B cell (primary cell): Measurements from ENCODE around the gene ERP44. TPM values are rescaled to one million over a fixed set of nuclear protein-coding genes. Genes with fewer than 3 reads are reported as not detected.

Source experiments
- ATAC-seq: fragments of 200-7000 bp; cut with Tn5 transposase; one replicate; pipeline ENCODE4 v1.10.0; 2021; ENCODE audit warnings: low read depth, mild to moderate bottlenecking, moderate number of reproducible peaks, moderate library complexity
- CTCF ChIA-PET: fragments of 350-600 bp; sonication (Branson Sonifier 250); formaldehyde crosslinking; loops from one replicate; lab custom pipeline; 2021; ENCODE audit warnings: antibody characterized with exemption, inconsistent platforms; lab: Charles Lee
- POLR2A ChIA-PET: fragments of 350-600 bp; sonication (Branson Sonifier 250); formaldehyde crosslinking; loops from one replicate; lab custom pipeline; 2021; ENCODE audit warnings: antibody characterized with exemption; lab: Charles Lee
- DNase-seq: peaks from one replicate; pipeline ENCODE4 v3.0.0; 2013
- H2AFZ ChIP-seq: 2 replicates; pipeline ENCODE4 v1.6.1; 2012; ENCODE audit warnings: mild to moderate bottlenecking, low read depth, low read length; ENCODE audit not compliant: insufficient read depth, poor library complexity, severe bottlenecking
- H3K27ac ChIP-seq, 2 donors: 1 replicate in 1 of 2; 2 replicates in 1 of 2; pipeline ENCODE4 v1.5.1; 2012 to 2013; ENCODE audit warnings: low read length in 2 of 2, mild to moderate bottlenecking in 2 of 2, moderate library complexity in 1 of 2
- H3K27me3 ChIP-seq, 4 experiments: fragments of 200-600 bp in 1 of 4; sonication (generic) in 1 of 4; replicated peaks in 1 of 4; 1 replicate in 2 of 4; 2 replicates in 2 of 4; pipeline versions ENCODE4 v1.6.1 to v1.7.0; 2013 to 2016; ENCODE audit warnings: low read length in 3 of 4, mild to moderate bottlenecking in 2 of 4, mixed read lengths in 1 of 4, moderate library complexity in 1 of 4; ENCODE audit not compliant: insufficient read depth in 4 of 4, control insufficient read depth in 3 of 4; ENCODE audit errors: control extremely low read depth in 1 of 4
- H3K36me3 ChIP-seq, 2 experiments: replicated peaks in 1 of 2; 1 replicate in 1 of 2; 2 replicates in 1 of 2; pipeline versions ENCODE4 v1.6.1 to v1.7.1; 2013; ENCODE audit warnings: low read length in 1 of 2; ENCODE audit not compliant: insufficient read depth in 2 of 2, control insufficient read depth in 1 of 2; ENCODE audit errors: control extremely low read depth in 1 of 2, extremely low read depth in 1 of 2
- H3K4me1 ChIP-seq, 2 donors: fragments of 200-600 bp in 1 of 2; sonication (generic) in 1 of 2; 1 replicate in 1 of 2; 2 replicates in 1 of 2; pipeline versions ENCODE4 v1.5.1 to v1.6.1; 2013 to 2017; ENCODE audit warnings: low read length in 2 of 2; ENCODE audit not compliant: control insufficient read depth in 2 of 2, insufficient read depth in 2 of 2
- H3K4me2 ChIP-seq: replicated peaks from 2 replicates; pipeline ENCODE3; 2012; ENCODE audit warnings: mild to moderate bottlenecking, low read depth, low read length; ENCODE audit not compliant: poor library complexity, severe bottlenecking
- H3K4me3 ChIP-seq, 5 experiments: fragments of 200-600 bp in 1 of 5; sonication (generic) in 1 of 5; 1 replicate in 3 of 5; 2 replicates in 2 of 5; pipeline versions ENCODE4 v1.5.1 to v1.7.0; 2011 to 2016; ENCODE audit warnings: low read length in 4 of 5, mild to moderate bottlenecking in 4 of 5, low read depth in 2 of 5, control low read depth in 1 of 5, moderate library complexity in 1 of 5; ENCODE audit not compliant: insufficient read depth in 1 of 5; ENCODE audit errors: control extremely low read depth in 1 of 5, extremely low read depth in 1 of 5
- H3K79me2 ChIP-seq: fragments of 200-600 bp; sonication (generic); one replicate; pipeline ENCODE4 v1.6.0; 2016; ENCODE audit warnings: low read length; ENCODE audit not compliant: control insufficient read depth, insufficient read depth
- H3K9ac ChIP-seq: fragments of 200-600 bp; sonication (generic); 2 replicates; pipeline ENCODE4 v1.6.1; 2017; ENCODE audit warnings: mild to moderate bottlenecking, low read length, moderate library complexity
- H3K9me3 ChIP-seq, 3 donors: one replicate each; pipeline versions ENCODE4 v1.6.1 to v1.7.1; 2013; ENCODE audit warnings: low read length in 2 of 3; ENCODE audit not compliant: control insufficient read depth in 2 of 3, insufficient read depth in 1 of 3; ENCODE audit errors: control extremely low read depth in 1 of 3
- H4K20me1 ChIP-seq: 2 replicates; pipeline ENCODE4 v1.6.0; 2012; ENCODE audit warnings: mild to moderate bottlenecking, low read length; ENCODE audit not compliant: insufficient read depth, control insufficient read depth, poor library complexity, severe bottlenecking
- H3K27ac Mint-ChIP-seq: one replicate; pipeline ENCODE4 v1.8.0; 2021; ENCODE audit warnings: mixed read lengths
- H3K27me3 Mint-ChIP-seq: one replicate; pipeline ENCODE4 v1.8.0; 2021; ENCODE audit warnings: mixed read lengths
- H3K4me1 Mint-ChIP-seq: one replicate; pipeline ENCODE4 v1.8.0; 2021; ENCODE audit warnings: mixed read lengths
- H3K4me3 Mint-ChIP-seq: one replicate; pipeline ENCODE4 v1.8.0; 2021; ENCODE audit warnings: mixed read lengths
- H3K9me3 Mint-ChIP-seq: one replicate; pipeline ENCODE4 v1.8.0; 2022; ENCODE audit warnings: mixed read lengths; ENCODE audit not compliant: insufficient read depth
- CTCF ChIP-seq: fragments of 200-600 bp; IDR thresholded peaks from one replicate; pipeline ENCODE4 v1.8.0; 2022; ENCODE audit warnings: antibody characterized with exemption, mild to moderate bottlenecking
- EZH2 ChIP-seq: IDR thresholded peaks from 2 replicates; pipeline ENCODE4 v1.6.1; 2012; ENCODE audit warnings: borderline replicate concordance, low read depth, mild to moderate bottlenecking, moderate library complexity, low read length; ENCODE audit not compliant: insufficient read depth, poor library complexity, severe bottlenecking
- WGBS: methylation state at CpG from one replicate; pipeline ENCODE4 v1.1.5; 2013; ENCODE audit warnings: missing lambda C conversion rate; ENCODE audit not compliant: insufficient coverage; 5-methylcytosine and 5-hydroxymethylcytosine counted together
- intact Hi-C: fragments of 100-400 bp; cut with micrococcal nuclease; formaldehyde crosslinking; loops from one replicate; pipeline ENCODE4 v1.10.0; 2022
- polyA plus RNA-seq: library from polyadenylated mRNA; depleted of rRNA; stranded (reverse); fragments of >200 nt; gene quantifications from 2 replicates; pipeline ENCODE4 v1.2.3, GENCODE V29; 2012
- total RNA-seq, 2 donors: library from RNA; stranded (reverse); fragments of 120-200 nt in 1 of 2; gene quantifications; 1 replicate in 1 of 2; 2 replicates in 1 of 2; pipeline versions ENCODE4 v1.2.3 to v1.2.4, GENCODE V29; 2013 to 2022

ERP44 gene
- total and polyA plus RNA-seq, 2 donors (not counting 1 experiment from before 2014, with no cell fraction given), result 10.5 to 18.4 TPM

- POLR2A ChIA-PET, result no interaction called here
- H3K27ac Mint-ChIP-seq, result peak overlapping the region; percentile 15
Observed at GRCh38 chr9:100014846-100015245, 84.0 kb downstream of the ERP44 start.

GRCh38 chr9:100013573-100013972 lies 85.2 kb downstream of the ERP44 start:
- H3K9ac ChIP-seq, result no peak overlapping the region
- no peak overlapping the region for H3K4me3 Mint-ChIP-seq
- no peaks in the 10 kb centered on the region for H3K79me2 ChIP-seq
- H3K9me3 Mint-ChIP-seq, result peaks cover 2% of the 10 kb centered on the region
- peaks cover 0 to 5% (median 4%) of the 10 kb centered on the region in 3 donors for H3K9me3 ChIP-seq
- ChIA-PET POLR2A (no interaction called here), CTCF (interaction anchor here (0.6 to 4.5 kb wide), 9 partner anchors 13 to 851 kb away, joined by 3 to 27 read pairs (median 5); no protein-coding TSS in a partner anchor)
- no peak overlapping the region for H3K27ac Mint-ChIP-seq
- peaks cover 15 to 49% of the 10 kb centered on the region in 2 experiments for H3K36me3 ChIP-seq
- TF ChIP-seq CTCF (no peak), EZH2 (no peak)
- H3K27me3 Mint-ChIP-seq, result no peaks in the 10 kb centered on the region
- no peak overlapping the region for H3K27ac ChIP-seq
- H4K20me1 ChIP-seq, result peaks cover 9% of the 10 kb centered on the region
- DNase-seq, result no peak
- H3K4me3 ChIP-seq, result no peak overlapping the region
- ATAC-seq, result no peak
- H3K4me1 Mint-ChIP-seq, result no peaks in the 10 kb centered on the region
- intact Hi-C loops, result loop anchor here (5.0 kb wide), 1 partner anchor 211 kb away; no protein-coding TSS in a partner anchor
- no peaks in the 10 kb centered on the region for H3K4me1 ChIP-seq
- H2AFZ ChIP-seq, result no peak overlapping the region
- H3K4me2 ChIP-seq, result no peak overlapping the region
- WGBS, result no CpG with 5 or more reads among the region's 2 CpGs
- H3K27me3 ChIP-seq, result no peaks in the 10 kb centered on the region

More at GRCh38 chr9:100014846-100015245, 84.0 kb downstream of the ERP44 start:
- ATAC-seq (no peak), DNase-seq (no peak)
- no peaks in the 10 kb centered on the region for H3K4me1 ChIP-seq
- H4K20me1 ChIP-seq, result peaks cover 9% of the 10 kb centered on the region
- H2AFZ ChIP-seq, result no peak overlapping the region
- H3K9me3 ChIP-seq, result peaks cover 0 to 5% (median 4%) of the 10 kb centered on the region in 3 donors
- H3K9me3 Mint-ChIP-seq, result peaks cover 2% of the 10 kb centered on the region
- H3K27me3 Mint-ChIP-seq, result no peaks in the 10 kb centered on the region
- H3K4me1 Mint-ChIP-seq, result no peaks in the 10 kb centered on the region
- no peak for TF ChIP-seq EZH2
- TF ChIP-seq CTCF, result no peak
- no peak overlapping the region for H3K27ac ChIP-seq
- H3K4me3 ChIP-seq, result no peak overlapping the region
- no peaks in the 10 kb centered on the region for H3K27me3 ChIP-seq
- CTCF ChIA-PET, result interaction anchor here (0.5 to 1.7 kb wide), 2 partner anchors 43 to 852 kb away, joined by 5 to 8 read pairs; no protein-coding TSS in a partner anchor
- no peak overlapping the region for H3K4me2 ChIP-seq
- H3K4me3 Mint-ChIP-seq, result no peak overlapping the region
- H3K79me2 ChIP-seq, result no peaks in the 10 kb centered on the region
- peaks cover 15 to 61% of the 10 kb centered on the region in 2 experiments for H3K36me3 ChIP-seq
- intact Hi-C loops, result loop anchor here (5.0 kb wide), 1 partner anchor 213 kb away; no protein-coding TSS in a partner anchor
- no peak overlapping the region for H3K9ac ChIP-seq
